K562 (cell line): Measurements from ENCODE around the gene AKAP7.

Experiments
- ARNT ChIP-seq, 2 experiments: fragments of 450-650 bp; IDR thresholded peaks; 2 replicates each; pipeline ENCODE4 v1.6.1; 2016; ENCODE audit warnings: mild to moderate bottlenecking in 1 of 2
- CTCF ChIP-seq, 3 experiments: IDR thresholded peaks in 2 of 3; conservative IDR thresholded peaks in 1 of 3; 2 replicates each; pipeline ENCODE4 v1.5.1; 2011 to 2012; ENCODE audit warnings: low read length in 3 of 3, mild to moderate bottlenecking in 3 of 3, control low read depth in 2 of 3, improper control_type of control experiment in 1 of 3, inconsistent platforms in 1 of 3, low read depth in 1 of 3, mixed read lengths in 1 of 3, moderate library complexity in 1 of 3; ENCODE audit not compliant: insufficient read depth in 2 of 3
- EP300 ChIP-seq: IDR thresholded peaks from 2 replicates; pipeline ENCODE4 v1.6.1; 2012; ENCODE audit warnings: low read length, improper control_type of control experiment
- ETV6 ChIP-seq, 3 experiments: fragments of 150-350 bp in 1 of 3; sonication (generic) in 1 of 3; formaldehyde crosslinking in 1 of 3; IDR thresholded peaks; 2 replicates each; pipeline versions ENCODE4 v1.6.1 to v1.8.0; 2014 to 2022; ENCODE audit warnings: borderline replicate concordance in 2 of 3, low read depth in 2 of 3, antibody characterized with exemption in 1 of 3, low read length in 1 of 3, mild to moderate bottlenecking in 1 of 3, missing genetic modification reagents in 1 of 3
- FOS ChIP-seq: IDR thresholded peaks from 3 replicates; pipeline ENCODE4 v1.6.1; 2011; ENCODE audit not compliant: insufficient read length; ENCODE audit errors: extremely low read depth
- HMGN3 ChIP-seq: IDR thresholded peaks from 2 replicates; pipeline ENCODE4 v1.6.1; 2011; ENCODE audit warnings: borderline replicate concordance, low read depth, mild to moderate bottlenecking, mixed read lengths, low read length; ENCODE audit not compliant: insufficient read length; ENCODE audit errors: extremely low read depth
- HSF4 ChIP-seq: fragments of 250-450 bp; sonication (Bioruptor Pico); IDR thresholded peaks from 2 replicates; pipeline ENCODE4 v2.1.2; 2022; ENCODE audit warnings: mild to moderate bottlenecking, moderate library complexity, borderline replicate concordance
- MXI1 ChIP-seq: IDR thresholded peaks from 2 replicates; pipeline ENCODE4 v1.6.1; 2011; ENCODE audit warnings: low read depth, mild to moderate bottlenecking, improper control_type of control experiment, low read length
- PBX2 ChIP-seq, 2 experiments: IDR thresholded peaks in 1 of 2; conservative IDR thresholded peaks in 1 of 2; 2 replicates each; pipeline ENCODE4 v1.6.1; 2016; ENCODE audit warnings: low read depth in 2 of 2, mild to moderate bottlenecking in 1 of 2, missing compliant biosample characterization in 1 of 2, missing genetic modification characterization in 1 of 2, moderate library complexity in 1 of 2
- PHF20 ChIP-seq: fragments of 450-650 bp; IDR thresholded peaks from 2 replicates; pipeline ENCODE4 v1.6.1; 2018; ENCODE audit not compliant: partially characterized antibody
- POLR2A ChIP-seq: fragments of 450-650 bp; conservative IDR thresholded peaks from 2 replicates; pipeline ENCODE4 v1.6.1; 2016
- SRSF3 ChIP-seq: fragments of 200-400 bp; formaldehyde crosslinking; IDR thresholded peaks from 2 replicates; pipeline ENCODE4 v1.6.1; 2016; ENCODE audit warnings: mild to moderate bottlenecking, low read length, moderate library complexity; ENCODE audit not compliant: insufficient read depth
- U2AF1 ChIP-seq: fragments of 200-400 bp; formaldehyde crosslinking; optimal IDR thresholded peaks from 2 replicates; pipeline ENCODE3; 2017; ENCODE audit warnings: mild to moderate bottlenecking, low read depth, low read length, moderate library complexity
- ZNF77 ChIP-seq: fragments of 250-450 bp; sonication (Bioruptor Pico); IDR thresholded peaks from 2 replicates; pipeline ENCODE4 v1.5.0; 2020

DNA sequence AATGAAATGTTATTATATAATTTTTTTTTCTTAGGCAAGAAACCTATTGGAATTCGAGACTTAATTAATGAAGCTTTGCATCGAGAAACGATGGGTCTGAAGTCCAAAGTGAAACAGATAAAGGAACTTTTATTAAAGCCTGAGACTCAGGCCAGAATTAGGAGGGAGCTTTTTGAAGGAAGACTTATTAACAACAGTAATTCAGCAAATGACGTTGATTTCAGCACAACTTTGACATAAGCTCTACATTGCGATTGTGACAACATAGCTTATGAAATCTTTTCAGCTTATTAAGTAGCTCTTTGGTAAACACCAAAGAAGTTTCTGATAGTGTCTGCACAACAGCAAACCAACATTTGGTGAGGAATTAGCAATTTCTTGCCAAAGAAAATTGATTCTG lies 147.1 kb downstream of the AKAP7 start:
- TF ChIP-seq EP300 (no peak), PBX2 (CRISPR knock-in tag; IDR thresholded peaks at IDR 0.05; ENCODE audit: low read depth) (no peak), PBX2 (tag; conservative IDR thresholded peaks at IDR 0.05; ENCODE audit: low read depth) (no peak), HSF4 (CRISPR knock-in tag) (no peak), POLR2A (no peak), CTCF (IDR thresholded peaks at IDR 0.05 in 2 of 3, conservative IDR thresholded peaks at IDR 0.05 in 1 of 3; ENCODE audit: insufficient read depth in 2 of 3, low read depth in 1 of 3, low read length in 3 of 3) (no peak), MXI1 (no peak), FOS (no peak), SRSF3 (no peak), HMGN3 (no peak), PHF20 (no peak), ARNT (IDR thresholded peaks at IDR 0.05) (no peak), U2AF1 (no peak), ETV6 (IDR thresholded peaks at IDR 0.05; ENCODE audit: borderline replicate concordance in 1 of 2, low read depth in 2 of 2, low read length in 1 of 2) (no peak), ETV6 (CRISPR knock-in tag; IDR thresholded peaks at IDR 0.05; ENCODE audit: borderline replicate concordance) (no peak), ZNF77 (CRISPR knock-in tag) (no peak)
